ENCODE results near the gene AFF2.

Gene AFF2

DNA sequence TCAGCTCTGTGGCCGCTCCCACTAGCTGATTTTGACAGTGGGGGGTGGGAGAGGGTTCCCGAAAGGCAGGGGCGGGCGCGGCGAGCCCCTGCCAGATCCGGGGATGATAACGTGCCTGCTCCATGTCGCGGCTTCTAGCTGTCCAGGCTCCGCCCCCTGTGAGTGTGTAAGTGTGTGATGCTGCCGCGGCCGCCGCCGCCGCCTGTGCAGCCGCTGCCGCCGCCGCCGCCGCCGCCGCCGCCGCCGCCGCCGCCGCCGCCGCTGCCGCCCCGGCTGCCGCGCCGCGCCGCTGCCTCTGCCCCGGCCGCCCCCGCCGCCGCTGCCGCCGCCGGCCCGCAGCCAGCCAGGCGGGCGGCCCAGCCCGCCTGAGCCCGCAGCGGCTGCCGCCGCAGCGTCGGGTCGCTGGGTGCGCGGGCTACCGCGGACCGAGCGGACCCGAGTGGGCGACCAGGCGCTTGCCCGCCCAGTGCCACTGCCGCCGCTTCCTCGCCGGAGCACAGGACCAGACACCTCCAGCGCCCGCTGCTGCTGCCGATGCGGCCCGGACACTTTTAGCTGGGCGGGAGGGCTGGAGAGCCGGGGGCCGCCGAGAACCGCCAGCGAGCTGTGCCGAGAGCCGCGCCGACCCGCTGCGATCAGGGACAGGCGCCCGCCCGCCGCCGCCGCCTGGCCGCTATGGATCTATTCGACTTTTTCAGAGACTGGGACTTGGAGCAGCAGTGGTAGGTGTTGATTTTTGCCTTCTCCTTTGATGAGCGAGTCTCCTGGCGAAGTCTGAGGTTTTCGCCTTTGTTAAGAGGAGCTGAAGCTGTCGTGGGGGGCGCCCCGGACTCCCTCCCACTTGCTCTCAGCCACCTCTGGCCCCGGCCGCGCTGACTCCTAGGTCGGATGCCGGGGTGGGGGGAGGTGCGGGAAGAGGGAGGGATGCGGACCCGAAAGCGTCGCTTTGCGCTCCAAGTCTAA lies at the start of gene AFF2:
TSS of gene AFF2 (plus strand) at position 195 of the 963 bp plus-strand sequence. CDS start at position 676, 481 bp downstream.
- peak; percentile 63 for DNase-seq (ENCODE audit: low spot score)

DNA sequence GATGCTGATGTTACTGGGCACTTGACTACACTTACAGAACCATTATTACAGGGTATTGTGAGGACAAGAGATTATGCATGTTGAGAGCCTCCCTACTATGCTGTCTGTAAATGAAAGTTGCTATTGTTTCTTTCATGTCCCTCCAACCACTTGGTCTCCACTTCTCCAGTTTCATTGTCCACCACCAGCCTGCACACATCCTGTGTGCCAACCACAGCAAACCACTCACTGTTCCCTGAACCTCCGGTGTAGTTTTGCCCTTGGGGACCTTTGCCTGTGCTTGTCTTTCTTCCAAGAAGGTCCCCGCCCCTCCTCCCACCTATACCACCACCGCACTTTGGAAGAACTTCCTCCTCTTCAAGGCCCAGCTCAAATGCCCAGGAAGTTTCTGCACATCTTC lies 43.1 kb upstream of the AFF2 start:
- DNase-seq (ENCODE audit: low spot score), result no peak

DNA sequence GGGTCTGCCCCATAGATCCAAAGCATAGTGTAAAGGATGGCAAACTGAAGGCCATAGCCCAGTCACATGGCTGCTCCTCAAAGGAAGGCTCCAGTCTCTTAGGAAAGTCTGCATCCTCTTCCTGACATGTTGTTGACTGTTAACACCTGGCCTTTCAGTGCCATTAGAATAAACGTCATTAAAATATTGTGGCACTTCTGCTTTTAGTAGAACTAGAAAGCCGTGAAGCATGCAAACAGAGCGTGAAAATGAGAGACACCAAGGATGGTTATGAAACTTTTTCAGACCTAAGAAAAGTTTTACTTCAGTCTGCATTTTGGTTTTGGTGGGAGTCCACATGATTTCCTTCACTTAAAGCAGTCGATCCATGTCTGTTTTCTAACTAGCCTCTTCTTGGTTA lies 41.1 kb upstream of the AFF2 start:
- DNase-seq (ENCODE audit: low spot score), result peak; percentile 82

DNA sequence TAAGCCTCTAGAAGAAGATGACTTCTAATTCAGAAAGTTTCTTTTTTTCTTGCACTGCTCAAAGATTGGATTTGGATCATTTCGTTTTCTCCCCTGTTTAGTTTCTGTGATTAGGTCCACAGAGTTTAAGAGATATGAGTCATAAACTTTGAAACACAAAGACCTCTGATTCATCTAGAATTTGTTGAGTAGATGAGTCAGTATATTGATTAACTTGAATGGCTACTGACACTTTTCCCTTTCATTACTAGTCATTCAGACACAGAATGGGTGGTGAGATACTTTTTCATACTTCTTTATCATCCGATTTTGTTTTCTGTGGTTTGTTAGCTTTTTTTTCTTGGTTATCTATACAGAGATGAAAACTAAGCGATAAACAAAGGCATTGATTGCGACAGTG lies 34.1 kb upstream of the AFF2 start:
- no peak for DNase-seq (ENCODE audit: low spot score)

DNA sequence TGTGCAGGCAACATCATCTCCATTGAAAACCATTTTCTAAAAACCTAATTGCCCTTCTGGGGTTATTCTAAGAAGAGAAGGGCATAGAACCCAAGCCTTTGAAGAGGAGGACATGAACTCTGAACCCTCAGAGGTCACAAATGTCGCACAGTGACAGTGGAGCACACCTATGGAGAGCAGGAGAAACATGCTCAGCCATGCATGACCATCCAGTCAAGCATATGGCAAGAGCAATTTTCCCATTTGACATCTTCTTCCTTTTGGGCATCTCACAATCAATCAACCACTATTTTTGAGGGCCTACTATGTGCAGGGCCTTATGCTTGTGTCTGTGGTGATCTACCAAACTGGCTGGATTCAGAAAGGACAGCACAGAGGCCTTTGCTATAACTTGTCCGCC lies 30.1 kb upstream of the AFF2 start:
- no peak for DNase-seq (ENCODE audit: low spot score)

DNA sequence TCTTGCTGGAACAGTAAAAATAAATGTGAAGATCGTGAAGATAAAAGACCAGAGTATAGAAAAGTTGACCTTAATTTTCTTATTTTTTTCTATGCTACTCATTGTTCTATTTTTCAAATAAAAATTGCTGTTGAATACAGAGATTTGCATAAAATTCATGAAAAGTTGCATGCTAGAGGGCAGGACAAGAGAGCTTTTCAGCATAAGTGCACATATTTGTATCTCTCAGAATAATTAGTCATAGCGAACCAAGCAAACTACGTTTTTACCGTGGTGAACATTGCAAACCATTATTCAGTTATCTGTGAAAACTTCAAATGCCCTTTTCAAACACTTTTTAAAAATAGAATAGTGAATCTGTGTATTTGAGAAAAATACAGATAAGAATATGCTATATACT lies 26.4 kb upstream of the AFF2 start:
- no peak for DNase-seq (ENCODE audit: low spot score)

DNA sequence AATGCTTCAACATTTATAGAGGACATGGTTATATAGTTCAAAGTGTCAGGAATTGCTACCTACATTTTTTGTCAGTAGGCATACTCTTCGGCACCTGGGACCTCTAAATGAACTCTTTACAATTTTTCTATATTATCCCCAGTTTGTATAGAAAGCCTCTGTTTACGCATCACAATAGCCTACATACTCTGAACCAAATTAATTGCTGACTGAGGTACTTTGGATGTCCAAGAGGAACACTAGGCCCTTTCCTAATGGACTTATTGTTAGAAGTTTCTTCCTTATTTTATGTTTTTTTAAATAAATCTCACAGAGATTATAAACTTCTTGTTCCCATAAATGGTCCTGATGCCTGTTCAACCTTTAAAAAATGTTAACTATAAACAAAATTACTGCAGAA lies 8.4 kb upstream of the AFF2 start:
- no peak for DNase-seq (ENCODE audit: low spot score)

DNA sequence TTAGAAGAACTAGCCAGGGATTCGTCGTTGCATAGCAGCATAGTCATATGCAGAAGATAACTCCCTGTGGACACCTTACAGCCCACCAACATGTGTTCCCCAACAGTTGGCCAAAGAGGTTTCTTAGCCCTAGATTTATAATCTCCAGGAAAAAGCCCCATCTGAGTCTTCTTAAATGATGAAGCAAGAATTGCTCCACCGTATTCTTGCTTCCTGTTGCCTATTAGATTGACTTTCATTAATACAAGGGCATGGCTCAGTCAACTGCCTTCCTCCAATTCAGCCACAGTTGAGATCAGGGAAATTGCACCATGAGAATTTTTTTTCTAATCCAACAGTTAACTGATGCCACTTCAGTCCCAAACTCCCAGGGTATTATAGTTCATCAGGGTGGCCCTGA lies 5.2 kb upstream of the AFF2 start:
- DNase-seq (ENCODE audit: low spot score), result no peak

DNA sequence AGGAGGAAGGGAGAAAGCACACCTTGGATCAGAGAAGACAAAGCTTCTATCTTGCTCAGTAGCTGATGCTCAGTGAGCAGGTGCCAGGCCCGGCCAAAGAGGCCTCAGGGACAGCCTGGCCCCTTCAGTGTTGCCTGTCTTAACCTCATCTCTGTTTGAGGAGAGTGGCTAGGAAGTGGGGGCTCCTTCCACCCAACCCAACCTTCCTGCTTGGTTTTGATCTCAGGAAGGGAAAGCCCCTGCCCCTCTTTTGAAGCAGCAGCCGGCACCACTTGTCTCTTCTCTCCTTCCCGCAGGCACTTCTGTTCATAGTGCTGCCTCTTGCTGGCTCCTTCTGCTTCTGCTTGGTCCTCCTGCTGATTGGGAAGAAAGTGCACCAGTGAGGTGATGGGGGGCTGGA lies 2.4 kb upstream of the AFF2 start:
- no peak for DNase-seq (ENCODE audit: low spot score)

DNA sequence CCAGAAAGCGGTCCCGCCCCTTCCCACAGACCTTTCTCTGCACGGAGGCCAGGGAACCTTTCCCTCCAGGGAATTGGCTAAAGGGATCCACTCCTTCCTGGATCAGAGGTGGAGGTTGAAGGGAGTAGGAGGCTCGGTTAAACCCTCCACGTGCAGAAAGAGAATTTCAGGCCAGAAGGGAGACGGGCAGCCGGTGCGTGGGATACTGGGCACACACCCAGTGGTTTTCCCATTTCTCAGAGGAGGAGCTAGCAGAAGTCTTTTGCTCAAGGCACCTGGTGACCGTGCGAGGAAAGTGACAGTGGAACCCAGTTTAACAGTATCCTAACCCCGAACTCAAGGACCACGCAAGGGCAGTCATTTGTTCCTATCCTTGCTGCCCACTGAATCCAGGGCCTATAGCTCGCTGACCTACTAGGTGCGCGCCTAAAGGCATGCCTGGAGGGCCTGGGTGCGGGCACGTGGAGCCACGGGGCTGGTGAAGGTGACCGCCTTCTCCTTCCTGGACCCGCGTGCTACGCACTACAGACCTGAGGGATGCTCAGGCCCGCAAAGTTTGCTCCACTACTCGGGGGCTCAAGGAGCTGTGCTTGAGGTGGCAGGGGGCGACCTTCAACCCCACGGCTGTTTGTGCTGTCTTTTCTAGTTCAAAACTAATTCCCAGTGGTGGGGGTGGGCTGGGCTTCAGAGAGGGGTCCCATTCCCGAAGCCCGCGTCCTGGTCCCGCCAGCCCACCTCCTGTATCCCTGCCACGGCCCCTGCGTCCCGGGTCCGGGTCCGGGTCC lies 587 bp upstream of the AFF2 start:
- no peak for DNase-seq (ENCODE audit: low spot score)

DNA sequence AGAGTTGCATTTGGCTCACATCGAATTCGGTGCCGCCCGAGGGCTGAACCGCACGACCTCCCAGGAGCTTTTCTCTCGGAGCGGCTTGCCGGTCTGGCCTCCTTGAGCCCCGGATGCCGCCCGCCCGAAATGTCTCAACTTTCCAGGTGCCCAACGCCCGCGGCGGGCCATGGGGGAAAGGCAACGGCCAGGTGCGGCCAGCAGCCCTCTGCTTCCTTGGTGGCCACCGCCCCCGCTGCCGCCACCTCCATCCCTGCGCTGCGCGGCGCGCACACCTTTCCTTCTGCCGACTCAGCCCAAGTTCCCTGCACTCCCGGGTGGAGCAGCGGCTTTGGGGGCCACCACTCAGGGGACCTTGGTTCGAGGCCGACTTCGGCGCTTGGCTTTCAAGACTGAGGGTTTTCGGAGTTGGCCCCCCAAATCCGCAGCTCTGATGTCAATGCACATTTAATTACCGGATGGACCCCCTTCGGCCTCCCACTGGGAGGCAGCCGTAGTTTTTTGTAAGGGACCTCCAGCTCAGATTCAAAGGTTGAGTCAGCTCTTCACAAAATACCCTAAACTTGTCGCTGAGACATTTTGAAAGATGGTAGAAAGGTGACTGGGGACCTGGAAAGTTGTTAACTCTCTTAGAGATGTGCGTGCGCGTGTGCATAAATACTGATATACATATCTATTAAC lies 1.1 kb downstream of the AFF2 start:
- DNase-seq (ENCODE audit: low spot score), result peak; percentile 54

DNA sequence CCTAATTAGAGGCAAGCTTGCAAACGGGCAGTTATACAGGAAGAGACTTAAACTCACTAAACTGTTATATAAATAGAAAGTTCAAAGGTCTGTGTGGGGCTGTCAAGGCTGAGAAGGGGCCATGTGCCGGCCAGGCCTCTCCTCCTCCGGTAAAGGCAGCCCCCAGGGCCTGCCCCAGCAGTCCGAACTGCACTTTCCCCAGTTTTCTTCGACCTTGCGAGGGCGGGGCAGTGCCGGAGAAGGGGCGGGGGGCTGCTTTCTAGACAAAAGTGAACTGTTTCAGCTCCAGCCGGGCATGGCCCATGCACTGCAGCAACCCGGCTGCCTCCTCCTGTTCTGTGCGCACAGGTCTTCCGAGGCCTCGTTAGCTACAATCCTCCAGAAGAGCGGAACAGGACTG lies 4.1 kb downstream of the AFF2 start:
- DNase-seq (ENCODE audit: low spot score), result no peak

DNA sequence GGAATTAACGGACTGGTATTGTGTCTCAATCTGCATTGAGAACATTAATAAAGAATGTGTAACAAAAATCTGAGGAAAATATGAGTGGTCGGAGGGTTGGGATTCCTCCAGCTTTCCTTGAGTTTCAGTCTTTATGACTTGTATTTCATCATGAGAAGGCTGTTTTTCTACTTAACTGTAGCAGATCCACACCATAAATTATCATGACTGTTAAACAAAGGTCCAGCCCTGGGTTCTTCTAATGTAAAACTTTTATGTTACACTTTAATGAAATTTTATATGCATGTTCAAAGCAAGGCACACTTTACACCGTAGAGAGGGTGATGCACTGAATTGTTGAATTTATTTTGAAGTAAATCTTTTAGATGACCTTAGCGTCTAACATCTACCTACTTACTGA lies 7.0 kb downstream of the AFF2 start:
- DNase-seq (ENCODE audit: low spot score), result no peak

DNA sequence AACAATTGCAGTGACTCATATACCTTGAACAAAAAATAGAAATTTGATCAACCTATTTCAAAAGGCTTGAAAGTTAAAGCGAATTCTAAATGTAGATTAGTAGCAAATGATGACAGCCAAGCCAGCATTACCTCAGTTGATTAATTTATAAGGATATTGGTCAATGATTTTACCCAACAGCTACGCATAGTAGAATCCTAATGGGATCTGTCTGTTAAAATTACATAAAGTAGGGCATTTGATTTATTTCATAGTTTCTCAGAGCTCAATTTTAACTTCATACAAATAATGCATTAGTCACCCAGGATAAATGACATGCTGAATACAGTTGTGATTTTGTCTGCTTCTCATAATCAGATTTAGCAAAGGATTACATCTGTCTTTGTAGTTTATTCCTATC lies 12.0 kb downstream of the AFF2 start:
- DNase-seq (ENCODE audit: low spot score), result no peak

DNA sequence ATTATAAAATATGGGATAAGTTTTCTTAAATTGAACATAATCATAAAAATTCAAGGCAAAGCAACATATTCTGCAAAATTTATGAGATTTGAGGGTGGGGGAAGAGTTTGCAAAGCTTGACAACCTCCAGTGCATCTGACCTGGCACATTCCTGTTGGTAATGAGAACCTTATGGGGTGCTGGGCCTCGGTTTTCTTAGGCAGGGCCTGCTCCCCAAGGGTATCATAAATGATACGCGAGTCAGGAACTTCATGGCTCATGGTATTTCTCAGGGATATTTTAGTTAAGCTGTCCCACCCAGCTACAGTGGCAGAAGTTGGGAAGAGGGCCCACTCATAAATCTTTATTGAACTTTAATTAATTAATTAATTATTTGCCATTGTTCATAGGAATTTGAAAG lies 13.2 kb downstream of the AFF2 start:
- no peak for DNase-seq (ENCODE audit: low spot score)

DNA sequence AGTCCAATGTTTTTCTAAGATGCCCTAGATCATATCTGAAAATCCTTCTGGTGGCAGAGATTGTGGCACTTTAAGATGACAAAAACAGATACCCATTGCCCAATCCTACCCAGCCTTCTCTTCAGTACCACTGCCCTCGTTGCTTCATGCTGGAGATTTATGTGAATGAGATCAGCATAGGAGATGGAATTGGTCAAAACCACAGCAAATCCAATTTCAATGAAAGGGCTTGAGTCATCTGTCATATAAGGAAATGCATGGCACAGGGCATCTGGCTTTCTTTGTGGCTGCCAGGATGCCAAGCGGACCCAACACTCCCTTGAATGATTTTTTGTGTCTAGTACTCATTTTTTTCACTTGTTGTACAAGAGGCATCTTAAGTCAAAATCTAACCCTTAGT lies 16.8 kb downstream of the AFF2 start:
- DNase-seq (ENCODE audit: low spot score), result no peak

DNA sequence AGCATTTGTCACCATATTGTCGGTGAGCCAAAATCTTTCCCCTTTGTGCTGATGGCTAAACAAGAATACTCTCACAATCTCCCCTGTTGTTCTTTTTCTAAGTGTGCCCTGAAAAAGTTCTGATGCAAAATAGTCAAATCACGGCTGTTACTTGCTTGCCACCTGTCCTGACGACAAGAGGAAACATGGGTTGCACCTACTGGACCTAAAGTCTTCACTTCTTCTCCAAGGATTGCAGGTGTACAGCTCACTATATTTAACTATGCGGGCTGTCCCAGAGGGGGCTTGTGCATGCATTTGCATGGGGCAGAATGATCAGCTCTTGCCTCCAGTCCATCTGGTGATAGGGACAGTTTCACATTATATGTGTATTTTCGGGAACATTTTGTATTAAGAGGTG lies 21.6 kb downstream of the AFF2 start:
- DNase-seq (ENCODE audit: low spot score), result peak; percentile 73

DNA sequence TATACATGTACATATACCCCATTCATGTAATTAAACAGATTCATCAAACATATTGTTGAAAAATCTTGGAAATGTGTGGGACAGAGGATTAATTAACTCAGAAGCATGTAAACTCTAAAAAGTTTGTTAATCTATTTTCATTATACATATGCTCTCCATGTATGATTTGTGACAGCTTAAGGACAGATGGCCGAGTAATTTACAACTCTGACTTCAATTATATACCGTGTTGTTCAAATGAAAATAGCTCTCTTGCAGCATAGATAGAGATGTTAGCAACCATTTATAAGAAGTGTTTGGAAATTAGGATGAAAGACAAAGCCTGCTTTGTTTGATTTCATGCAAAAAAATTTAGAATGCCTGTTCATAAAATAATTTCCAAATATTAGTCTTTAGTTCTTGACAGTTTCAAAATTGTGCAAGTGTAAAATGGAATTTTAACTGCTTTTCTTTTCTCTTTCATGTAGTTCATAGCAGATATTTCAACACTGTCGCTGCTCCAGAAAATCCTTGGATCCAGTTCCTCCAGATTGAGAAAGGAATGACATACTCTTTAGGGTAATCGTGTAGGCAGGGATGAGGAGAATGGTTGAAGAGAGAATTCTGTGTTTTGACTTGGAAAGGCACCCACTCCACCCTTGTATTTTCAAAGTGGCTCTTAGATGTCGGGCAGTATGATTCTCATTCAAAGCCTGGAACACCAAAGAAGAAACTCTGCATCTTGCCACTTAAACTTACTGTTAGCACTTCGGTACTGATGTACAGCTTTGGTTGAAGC lies 23.1 kb downstream of the AFF2 start:
- DNase-seq (ENCODE audit: low spot score), result no peak

DNA sequence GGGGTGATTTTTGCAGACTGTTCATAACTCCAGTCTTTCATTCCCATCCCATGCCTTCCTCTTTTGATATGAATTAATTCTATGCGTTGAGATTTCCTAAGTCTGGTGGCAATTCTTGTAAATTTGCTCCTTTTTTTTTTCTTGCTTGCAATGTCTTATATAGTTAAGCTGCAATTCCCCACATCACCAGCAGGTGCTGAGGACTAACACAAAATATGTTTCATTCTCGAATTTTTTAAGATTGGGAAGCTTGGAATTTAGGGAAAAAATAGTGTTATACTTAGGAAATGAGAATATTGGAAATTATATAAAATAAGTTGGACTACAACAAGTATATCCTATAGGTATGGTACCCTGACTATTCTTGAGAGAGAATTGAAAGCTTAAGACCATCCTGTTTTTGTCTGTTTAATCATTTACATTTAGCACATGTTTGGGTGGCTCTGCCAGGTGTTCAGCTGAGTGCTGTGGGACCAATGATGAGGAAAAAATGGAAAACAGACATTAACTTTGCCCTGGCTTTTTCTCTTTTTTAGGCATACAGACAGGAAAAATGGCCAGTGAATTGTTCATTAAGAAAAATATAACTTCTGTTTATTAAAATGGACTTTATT lies 30.2 kb downstream of the AFF2 start:
- peak; percentile 45 for DNase-seq (ENCODE audit: low spot score)

DNA sequence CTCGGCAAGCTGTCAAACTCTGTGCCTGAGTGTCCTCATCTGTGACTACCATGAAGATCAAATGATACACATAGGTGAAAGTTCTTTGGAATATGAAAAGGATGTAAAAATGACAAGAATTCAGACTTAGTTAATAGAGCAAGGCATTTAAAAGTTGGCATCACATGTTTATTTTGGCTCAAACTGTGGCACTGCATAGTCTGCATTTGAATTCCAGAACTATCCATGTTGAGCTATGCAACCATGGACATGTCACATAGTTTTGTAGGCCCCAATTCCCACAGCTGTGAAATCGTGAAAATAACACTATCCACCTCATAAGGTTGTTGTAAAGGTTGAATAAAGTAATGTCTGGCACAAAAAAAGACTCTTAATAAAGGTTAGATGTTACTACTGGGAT lies 33.9 kb downstream of the AFF2 start:
- DNase-seq (ENCODE audit: low spot score), result no peak

DNA sequence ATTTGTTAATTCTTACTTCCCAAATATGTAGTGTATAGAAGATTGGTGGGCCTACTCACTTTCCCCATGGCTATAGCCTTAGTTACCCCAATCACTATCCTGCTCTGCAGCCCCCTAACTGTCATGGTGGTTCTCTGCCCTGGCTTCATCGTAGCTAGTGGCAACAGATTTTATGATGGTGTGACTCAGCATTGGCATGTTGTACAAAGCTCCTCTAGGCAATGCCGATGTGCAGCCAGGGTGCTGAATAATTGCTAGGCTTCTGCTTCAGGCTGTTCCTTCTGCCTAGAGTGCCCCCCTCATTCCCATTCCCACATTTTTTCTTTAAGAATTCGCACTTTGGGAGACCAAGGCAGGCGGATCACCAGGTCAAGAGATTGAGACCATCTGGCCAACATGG lies 35.2 kb downstream of the AFF2 start:
- DNase-seq (ENCODE audit: low spot score), result no peak
